Activated CD4-positive, CD25-positive, alpha-beta regulatory T cell (primary cell): ENCODE results near the gene MPRIP.
"Not testable (repeated sequence)": the region's sequence is repeated elsewhere in the genome, so short reads cannot be mapped to it uniquely, and the experiment has no call there.

Source experiments
- DNase-seq, 4 experiments: peaks; one replicate each; lab custom pipeline; 2025; lab: John Stamatoyannopoulos, UW

MPRIP gene

GRCh38 chr17:17146786-17147406, 104.6 kb downstream of the MPRIP start:
- no peak for DNase-seq

GRCh38 chr17:17147821-17148220, 105.6 kb downstream of the MPRIP start:
- no peak for DNase-seq

GRCh38 chr17:17149520-17150447, 107.5 kb downstream of the MPRIP start:
- DNase-seq = no peak

- no peak for DNase-seq
These were observed 108.2 kb downstream of the MPRIP start for GRCh38 chr17:17150448-17150800.

GRCh38 chr17:17151055-17151454, 108.8 kb downstream of the MPRIP start:
- DNase-seq = no peak

GRCh38 chr17:17151541-17151940, 109.3 kb downstream of the MPRIP start:
- no peak for DNase-seq

GRCh38 chr17:17151962-17152361, 109.7 kb downstream of the MPRIP start:
- no peak for DNase-seq

GRCh38 chr17:17152385-17152784, 110.1 kb downstream of the MPRIP start:
- DNase-seq = no peak

- DNase-seq = no peak
These were observed 110.8 kb downstream of the MPRIP start for GRCh38 chr17:17153071-17153470.

- DNase-seq = no peak
These were observed 111.5 kb downstream of the MPRIP start for GRCh38 chr17:17153709-17154108.

- DNase-seq = no peak
These were observed 112.3 kb downstream of the MPRIP start for GRCh38 chr17:17154556-17154955.

- no peak for DNase-seq
These were observed 112.7 kb downstream of the MPRIP start for GRCh38 chr17:17154981-17155380.

- DNase-seq = no peak
These were observed 113.3 kb downstream of the MPRIP start for GRCh38 chr17:17155568-17155967.

- DNase-seq = no peak
These were observed 113.8 kb downstream of the MPRIP start for GRCh38 chr17:17156107-17156506.

- no peak for DNase-seq
These were observed 114.3 kb downstream of the MPRIP start for GRCh38 chr17:17156511-17156910.

GRCh38 chr17:17157041-17157440, 114.8 kb downstream of the MPRIP start:
- no peak for DNase-seq

GRCh38 chr17:17158506-17158905, 116.2 kb downstream of the MPRIP start:
- DNase-seq = not testable (repeated sequence)

- DNase-seq = no peak
These were observed 117.3 kb downstream of the MPRIP start for GRCh38 chr17:17159571-17159970.

- no peak for DNase-seq
These were observed 118.9 kb downstream of the MPRIP start for GRCh38 chr17:17161121-17161520.

- DNase-seq = no peak
These were observed 119.5 kb downstream of the MPRIP start for GRCh38 chr17:17161759-17162158.

- DNase-seq = no peak
These were observed 121.9 kb downstream of the MPRIP start for GRCh38 chr17:17164156-17164555.

- no peak for DNase-seq
These were observed 122.4 kb downstream of the MPRIP start for GRCh38 chr17:17164676-17165075.

- no peak for DNase-seq
These were observed 123.5 kb downstream of the MPRIP start for GRCh38 chr17:17165666-17166308.
